ENCODE data around the gene BMPER.

BMPER gene

DNA sequence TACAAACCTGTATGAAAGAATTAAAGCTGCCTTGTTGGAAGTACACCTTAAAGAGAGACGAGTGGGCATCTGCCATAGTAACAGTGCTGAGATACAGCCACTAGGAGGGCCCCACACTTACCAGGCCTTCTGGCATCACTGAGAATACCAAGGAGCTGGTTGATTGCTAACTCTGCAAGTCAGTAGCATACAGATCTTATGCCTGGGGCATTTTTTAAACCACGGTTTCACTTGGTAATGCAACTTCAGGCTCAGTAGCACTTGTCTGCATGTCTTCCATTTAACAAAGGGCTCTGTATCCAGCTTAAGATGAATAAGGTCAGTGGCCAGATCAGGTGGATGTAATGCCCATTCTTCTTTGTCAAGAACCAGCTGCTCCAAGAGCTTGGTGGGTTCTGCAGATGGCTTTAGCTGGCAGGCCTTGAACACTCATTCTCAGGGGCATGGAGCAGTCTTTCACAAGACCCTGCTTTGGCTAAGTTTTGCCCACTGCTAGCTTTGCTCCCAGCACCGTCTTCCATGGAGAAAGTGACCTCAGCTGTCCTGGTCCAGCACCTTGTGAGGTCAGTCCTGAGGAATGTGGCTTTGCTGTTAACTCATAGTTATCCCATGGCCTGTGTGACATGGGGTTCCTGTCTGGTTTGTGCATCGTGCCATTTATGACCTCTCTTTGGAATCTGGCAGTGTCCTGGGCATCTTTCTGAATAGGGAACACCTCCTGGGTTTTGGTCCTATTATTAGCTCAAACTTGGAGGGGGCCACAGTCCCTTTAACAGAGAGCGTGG lies 68.1 kb downstream of the BMPER start:
- DNase-seq: no peak

DNA sequence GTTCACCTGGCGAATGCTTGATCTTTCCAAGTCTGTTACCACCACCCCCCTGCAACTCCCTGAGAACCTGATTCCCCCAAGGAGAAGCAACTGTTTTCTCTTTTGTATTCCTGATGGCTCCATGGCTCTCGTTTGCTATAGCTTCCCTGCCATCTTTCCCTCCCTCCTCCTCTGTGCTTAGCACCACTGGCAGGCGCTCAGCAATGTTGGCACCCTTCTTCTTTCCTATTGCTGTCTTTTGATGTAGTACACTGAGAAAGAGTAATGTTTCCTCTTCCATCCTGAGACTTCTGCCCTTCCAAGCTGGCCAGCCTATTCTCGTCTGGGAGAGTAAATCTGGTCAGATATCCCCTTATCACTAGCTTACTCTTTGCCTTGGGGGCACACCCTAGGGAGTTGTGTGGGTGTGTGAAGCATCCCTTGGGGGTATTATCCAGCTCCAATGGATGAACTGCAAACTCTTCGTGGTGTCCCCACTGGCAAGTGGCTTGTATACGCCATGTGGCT lies 74.0 kb downstream of the BMPER start:
- DNase-seq: no peak

DNA sequence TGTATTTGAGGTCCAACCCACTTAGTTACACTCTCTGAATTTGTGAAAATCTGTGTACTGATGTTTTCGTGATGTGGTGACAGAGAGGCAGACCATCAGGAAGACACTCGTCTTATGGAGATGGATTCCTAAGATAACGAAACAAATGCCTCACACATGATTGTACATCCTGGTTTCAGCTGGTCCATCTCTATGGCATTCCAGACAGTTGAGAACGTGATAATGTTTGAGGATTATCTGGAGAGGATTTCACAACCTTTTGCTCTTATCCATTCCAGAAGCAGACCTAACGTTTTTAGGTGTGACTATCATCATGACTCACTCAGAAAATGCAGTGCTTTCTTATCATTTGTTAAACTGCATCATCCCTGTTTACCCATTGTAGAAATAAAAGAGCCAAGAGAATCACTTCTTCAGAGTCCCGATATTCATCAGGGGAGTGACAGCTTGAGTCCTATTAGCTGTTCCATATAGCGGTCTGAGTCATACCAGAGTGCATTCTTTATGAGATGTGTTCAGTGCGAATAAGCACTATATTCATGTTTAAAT lies 74.5 kb downstream of the BMPER start:
- no peak for DNase-seq

DNA sequence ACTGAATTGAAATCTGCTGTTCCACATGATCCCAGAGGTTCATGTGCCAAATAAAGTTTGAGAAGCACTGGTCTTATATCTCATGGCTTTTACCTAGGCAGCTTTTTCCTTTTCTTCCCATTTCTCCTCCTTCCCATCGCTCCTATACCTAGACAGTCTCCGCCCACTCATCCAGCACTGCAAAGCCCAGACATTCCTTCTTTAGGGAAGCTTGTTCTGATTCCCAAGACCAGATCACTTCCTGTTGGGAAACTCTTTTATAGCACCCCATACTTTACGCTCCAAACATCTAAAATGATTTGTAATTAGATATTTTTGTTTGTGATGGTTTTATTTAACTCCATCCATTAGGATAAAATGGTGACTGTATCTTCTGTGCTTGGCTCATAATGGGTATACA lies 75.9 kb downstream of the BMPER start:
- no peak for DNase-seq

DNA sequence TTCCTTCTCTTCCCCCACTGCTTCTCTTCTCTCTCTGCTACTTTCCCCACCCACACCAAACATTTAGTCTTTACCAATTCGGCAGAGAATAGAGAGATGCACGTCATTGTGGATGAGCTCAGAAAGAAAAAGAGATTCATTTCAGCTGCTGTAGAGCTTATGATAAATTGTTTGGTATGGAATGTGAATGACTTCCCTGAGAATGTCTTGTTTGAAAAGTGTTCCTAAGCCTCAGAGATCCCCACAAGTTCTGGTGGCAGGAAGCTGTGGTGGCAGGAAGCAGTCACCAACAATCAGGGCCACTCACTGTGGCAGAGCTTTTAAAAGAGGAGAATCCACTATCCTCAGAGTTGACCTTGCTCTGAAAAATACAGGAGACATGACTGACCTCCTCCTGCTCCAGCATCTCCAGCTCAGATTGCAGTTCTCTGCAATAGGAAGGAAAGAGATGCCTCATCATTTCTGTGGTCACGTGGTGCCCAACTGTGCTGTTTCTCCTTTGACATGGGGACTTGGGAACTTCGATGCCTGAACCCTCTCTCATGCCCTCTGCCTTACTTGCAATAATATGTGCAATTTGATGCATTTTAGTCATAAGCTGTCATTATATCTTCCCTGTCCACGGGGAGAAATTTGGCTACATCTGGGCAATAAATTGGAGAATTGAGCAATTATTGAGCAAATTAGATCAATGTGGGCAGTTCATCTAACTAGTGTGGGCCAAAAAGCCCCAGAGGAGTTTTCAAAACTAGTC lies 76.5 kb downstream of the BMPER start:
- DNase-seq: no peak

DNA sequence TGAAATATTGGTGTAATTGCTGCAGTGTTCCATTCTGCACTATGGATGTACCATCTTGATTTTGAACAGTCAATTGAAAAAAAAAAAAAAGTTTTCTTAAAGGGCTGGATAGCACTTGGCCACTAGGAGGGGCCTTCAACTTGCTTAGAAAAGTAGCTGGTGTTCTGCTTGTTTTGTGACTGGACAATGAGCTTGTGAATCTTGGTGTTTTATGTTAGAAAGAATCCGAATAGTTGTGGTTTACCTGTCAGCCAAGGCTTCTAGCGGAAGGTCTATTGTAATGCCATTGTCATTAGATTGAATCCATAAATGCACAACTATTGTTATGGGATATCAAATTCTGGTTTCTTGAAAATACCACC lies 77.1 kb downstream of the BMPER start:
- no peak for DNase-seq

DNA sequence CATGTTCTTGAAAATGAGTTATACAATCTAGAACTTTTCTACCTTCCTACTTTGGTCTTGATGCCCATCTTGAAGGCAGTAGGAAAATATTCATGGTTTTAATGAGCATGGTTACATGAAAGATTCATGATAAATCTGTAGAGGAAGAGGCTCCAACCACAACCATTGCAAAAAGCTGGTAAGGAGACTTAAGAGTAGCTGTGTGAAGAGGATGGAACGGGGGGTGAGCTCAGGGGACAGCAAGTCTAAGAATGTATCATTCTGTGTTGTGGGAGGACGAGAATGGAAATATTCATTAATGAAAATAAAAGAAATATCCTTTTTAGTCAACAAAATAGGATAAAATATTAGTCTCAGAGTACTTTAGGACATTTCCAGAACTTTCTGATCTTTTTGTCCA lies 81.1 kb downstream of the BMPER start:
- no peak for DNase-seq

DNA sequence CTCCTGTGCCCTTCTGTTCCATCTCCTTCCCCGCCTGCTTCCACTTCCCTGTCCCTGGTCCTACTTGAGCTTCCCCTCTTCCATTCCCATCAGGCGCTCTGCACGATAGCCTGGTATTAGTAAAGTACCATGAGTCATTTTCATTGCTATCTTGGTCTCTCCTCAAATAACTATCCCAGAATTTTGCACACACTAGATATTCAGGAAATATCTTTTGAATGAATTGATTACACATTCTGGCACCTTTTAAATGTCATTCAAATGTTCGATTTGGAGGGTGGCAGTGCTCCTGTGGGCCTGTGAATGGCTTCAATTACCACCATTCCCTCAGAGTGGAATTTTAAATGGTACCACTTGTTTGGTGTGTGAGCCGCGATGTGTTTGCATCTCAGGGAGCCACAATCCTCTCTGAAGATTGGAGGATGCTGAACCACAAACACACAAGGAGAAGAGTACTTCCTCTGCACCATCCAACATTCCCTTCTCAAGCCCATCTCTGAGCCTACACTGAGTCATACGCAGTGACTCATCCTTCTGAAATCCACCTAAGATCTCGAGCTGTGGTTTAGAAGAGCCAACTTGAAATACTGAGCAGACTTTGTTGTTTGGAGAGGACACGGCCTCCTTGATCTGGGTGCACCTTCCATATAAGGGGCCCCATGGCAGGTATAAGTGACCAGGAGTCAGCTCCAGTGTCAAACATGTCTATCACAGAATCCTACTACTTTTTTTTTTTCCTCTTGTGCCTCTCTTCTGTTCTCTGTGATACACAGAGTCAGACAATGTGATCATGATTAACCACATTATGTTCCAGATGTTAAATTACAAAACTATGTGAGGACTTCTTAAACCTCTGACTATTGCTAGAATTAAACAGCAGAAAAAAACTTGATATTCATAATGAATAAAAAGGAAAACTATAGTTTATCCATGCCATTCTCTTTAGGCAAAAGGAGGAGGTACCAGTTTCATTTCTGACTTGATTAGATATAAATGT lies 81.9 kb downstream of the BMPER start:
- no peak for DNase-seq

DNA sequence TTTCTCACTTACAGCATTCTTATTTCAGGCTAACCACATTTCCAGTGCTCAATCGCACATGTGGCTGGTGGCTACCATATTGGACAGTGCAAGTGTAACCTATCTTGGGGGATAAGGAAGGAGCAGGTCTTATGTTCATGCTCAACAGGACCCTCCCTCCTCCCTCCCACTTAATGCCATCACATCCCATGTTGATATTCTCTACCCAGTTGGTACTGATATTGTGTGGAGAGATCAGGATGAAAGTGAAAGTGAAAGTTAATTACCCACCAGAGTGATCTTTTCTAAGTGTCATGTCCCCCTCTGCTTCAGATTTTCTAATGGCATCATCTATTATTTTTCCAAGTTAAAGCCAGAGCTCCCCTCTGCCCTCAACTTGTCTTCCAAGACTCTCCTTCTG lies 91.6 kb downstream of the BMPER start:
- no peak for DNase-seq

DNA sequence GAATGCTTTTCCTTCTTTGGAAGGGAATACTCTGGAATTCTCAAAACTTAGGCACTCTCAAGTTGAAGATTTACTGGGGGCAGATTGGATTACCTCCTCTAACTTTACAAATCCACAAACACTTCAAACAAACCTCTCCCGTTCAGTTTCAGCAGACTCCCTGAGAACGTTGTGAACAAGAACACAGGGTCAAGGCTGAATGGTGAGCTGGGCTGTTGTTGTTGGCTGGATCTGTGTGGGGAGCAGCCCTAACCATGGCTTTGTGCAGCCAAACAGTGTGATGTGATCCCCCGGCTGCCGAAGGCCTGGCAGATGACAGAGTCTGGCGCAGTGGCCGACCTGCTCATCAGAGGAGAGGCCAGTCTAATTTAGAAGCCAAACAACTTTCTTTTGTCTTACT lies 93.1 kb downstream of the BMPER start:
- DNase-seq: no peak

DNA sequence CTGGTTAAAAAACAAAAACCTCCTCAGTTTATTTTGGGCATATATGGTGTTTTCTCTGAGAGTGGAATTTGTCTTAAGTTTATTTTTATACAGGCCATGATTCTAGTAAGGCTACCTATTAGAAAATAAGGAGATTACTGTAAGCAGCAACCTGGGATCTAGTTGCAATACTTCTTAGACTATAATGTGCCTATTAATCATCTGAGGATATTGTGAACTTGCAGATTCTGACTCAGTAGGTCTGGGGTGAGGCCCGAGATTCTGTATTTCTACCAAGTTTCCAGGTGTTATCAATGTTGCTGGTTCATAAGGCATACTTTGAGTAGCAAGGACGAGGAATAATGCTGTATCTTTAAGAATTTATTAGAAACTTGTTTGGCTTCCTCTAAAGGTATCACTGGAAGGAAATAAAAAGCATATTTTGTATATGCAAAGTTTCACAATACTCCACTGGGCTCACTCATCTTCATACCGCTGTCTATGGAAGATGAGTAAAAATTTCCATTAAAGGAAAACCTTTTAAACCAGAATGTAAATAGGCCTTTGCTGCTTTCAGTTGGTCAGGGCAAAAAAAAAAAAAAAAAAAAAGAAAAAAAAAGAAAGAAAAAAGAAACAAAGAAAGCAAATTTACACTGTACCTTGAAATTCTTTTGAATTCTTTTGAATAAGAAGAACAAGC lies 105.8 kb downstream of the BMPER start:
- DNase-seq: no peak

DNA sequence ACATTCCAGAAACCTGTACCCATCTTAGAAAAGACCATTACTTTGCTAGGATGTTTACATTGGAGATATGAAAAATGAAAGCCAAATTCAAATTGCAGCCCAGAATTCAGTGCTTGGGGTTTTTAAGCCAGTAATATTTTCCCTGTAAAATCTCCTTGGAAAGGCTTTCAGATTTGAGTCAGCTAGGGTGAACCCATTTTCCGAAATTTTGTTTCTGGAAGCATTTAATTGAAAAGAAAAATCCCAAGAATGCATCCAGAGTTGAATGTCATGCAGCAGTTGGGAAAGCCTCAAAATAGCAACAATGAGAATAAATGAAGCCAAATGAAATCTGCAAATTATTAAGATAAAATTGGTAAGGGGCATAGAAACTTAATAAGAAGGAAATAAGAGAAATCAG lies 106.4 kb downstream of the BMPER start:
- DNase-seq: no peak

DNA sequence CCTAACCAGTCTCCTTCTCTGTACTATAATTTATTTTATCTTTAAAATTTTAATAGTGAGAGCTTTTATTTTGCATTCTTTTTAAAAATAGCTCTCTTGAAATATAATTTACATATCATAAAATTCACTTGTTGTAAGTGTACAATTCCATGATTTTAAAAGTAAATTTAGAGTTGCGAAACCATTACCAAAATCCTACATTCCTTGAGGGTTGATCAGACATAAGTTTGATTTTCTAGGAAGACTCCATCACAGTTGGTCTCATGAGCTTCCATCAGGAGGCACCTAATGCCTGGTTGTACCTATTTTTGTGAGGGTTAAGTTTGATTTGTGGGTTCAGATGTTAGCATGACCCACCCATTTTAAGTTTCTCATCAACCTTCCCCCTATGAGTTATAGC lies 108.1 kb downstream of the BMPER start:
- DNase-seq: no peak

DNA sequence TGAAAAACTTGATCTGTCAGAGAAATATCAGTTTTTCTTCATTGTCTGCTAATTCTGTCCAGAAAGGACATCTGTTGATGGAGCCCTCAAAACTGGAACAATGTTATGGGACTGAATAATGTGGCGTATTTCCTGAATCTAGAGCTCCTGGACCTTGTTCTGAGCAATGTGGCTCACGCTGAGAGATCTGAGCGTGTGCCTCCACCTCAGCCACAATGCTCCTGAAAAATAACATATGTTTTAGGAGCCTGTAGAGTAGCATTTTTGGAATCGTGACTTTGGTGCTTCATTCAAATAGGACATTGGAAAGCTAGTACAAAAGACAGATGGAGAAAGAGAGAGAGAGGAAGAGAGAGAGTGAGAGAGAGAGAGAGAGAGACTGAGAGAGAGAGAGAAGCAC lies 110.3 kb downstream of the BMPER start:
- DNase-seq: no peak

DNA sequence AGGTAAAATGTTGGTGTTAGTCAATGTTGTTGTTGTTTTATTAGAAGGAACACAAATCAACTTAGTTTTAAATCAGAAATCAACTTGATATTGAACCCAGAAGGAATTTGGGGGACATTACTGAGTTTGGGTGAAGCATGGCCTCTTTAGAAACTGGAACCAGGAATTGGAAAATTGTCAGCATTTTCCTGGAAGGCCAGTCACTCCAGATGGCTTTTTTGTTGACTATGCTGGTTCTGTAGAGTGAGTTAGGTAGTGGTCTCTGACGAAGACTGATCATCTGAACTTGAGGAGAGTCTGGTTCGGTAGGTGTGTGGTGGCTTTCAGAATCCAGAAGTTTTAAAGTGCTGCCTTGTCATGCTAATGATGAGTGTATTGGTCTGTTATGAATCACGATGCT lies 111.5 kb downstream of the BMPER start:
- no peak for DNase-seq

DNA sequence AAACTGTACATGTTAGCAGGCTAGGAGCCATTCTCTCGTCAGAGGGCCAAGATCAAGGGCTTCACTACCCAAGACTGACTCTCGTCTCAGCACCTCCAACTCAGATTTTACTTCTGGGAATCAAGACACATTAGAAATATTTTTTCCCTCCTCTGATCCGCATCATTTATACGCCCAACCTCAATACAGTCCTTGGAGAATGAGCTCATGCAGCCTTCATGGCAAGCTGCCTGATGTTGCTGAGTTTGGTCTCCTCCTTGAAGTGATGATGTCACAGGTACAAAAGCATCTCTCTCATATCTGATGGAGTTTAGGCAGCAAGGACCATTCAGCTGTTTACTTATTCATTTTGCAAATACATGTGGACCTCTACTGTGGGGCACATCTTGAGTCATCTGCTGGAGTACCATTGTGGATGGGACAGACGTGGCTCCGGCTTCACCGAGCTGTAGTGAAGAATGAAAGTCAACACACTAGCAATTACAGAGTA lies 114.0 kb downstream of the BMPER start:
- DNase-seq: no peak

DNA sequence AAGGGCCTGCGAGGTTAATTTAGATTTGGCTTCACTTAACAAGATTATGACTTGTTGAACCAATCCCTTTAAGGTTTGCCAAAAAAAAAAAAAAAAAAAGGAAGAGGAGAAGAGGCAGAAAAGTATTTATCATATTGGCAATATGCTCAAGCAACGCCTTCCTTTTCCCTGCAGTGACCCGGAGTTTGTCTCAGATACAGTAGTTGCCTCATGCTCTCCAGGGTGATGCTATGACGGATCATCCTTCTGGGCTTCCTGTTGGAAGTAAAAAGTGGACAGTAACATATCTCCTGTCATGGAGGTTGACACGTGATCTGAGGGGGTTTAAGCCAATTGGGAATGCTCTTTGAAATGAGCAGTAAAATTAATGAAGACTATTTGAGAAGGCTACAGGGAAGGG lies 117.3 kb downstream of the BMPER start:
- DNase-seq: no peak

DNA sequence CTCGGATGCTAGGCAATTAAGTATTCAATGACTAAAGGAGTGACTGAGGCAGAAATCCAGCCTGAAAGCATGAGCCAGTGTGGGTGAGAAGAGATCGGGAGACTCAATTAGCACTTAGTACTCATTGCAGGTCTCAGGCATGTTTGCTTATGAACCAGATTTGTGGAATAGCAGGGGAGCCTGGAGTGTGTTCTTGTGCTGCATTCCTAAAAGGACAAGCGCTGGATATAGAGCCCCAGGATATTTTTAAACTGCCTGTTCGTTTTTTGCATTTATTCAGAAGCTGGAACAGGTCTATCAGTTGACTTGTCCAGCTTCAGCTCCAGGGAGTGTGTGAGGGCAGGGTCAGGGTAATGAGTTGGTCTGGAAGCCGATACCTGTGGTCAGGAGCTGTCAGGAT lies 120.3 kb downstream of the BMPER start:
- DNase-seq: no peak

DNA sequence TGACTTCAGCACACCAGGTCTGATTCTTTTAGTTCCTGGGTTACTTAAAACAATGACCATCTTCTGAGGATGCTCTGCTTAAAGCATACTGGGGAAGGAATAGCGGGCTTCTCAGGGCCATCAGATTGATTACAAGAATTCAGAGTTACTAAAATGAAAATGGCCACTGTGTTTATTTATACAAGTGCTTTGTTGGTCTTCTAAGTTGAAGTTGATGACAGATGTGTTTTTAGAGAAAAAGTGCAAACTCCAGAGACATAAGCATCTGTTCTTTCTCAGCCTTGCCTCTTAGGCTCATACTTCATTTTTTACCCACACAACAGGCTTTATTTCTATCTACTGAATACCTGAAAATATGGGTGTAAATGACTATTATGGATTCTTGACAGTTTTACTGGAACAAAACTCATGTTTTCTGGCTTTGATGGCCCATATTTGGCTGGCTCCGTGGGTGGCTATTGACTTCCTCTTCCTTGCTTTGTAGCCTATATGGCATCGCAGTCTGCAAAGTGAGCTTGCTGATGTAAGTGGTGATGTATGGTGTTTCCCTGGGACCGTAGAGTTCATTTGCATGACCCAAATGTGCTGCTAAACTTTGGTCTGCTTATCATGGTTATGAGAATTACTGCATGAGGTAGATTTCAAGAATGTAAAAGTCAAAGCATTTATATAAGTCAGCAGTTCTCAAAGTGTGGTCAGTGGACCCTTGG lies 121.3 kb downstream of the BMPER start:
- DNase-seq: no peak

DNA sequence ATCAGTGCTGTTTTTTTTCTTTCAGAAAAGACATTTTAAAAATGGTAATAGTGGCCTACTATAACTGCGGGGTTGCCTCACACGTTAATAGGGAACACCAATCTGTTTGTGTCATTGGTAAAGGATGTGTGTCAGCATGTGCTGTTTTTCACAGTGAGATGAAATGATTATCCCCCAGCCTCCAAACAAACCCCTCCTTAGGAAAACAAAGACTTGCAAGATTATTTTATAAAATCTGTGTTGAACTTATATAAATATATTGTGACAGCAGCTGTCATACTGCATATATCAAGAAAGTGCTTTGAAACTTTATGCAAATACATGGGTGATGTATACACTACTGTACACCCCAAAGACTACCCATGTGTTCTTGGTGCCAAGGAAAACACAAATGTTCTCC lies 125.8 kb downstream of the BMPER start:
- DNase-seq: no peak

DNA sequence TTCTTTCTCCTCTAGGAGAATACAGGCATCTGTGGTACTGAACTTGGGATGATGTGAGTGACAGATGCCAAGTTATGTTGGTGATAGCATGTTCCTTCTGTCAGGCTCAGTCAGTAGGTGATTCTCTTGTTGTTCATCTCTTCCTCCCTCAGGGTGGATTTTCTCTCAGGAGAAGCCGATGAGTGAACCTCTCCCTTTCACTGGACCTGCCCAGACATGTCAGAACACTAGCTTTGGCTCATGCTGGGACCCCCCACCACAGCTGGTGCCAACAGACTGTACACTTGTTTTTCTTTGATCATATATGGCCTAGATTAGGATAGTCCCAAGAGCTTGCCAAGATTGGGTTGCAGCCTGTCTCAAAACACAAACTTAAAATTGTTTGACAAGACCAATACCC lies 129.4 kb downstream of the BMPER start:
- peak; percentile 14 for DNase-seq
